ENCODE data around the gene SVIL. TPM values are rescaled to one million over a fixed set of nuclear protein-coding genes. Genes with fewer than 3 reads are reported as not detected.

SVIL gene
- total and polyA plus RNA-seq, 2 of the 13 experiments (the other 11 are each of a cell fraction or from before 2014, with no cell fraction given), result 3.9 to 12.1 TPM

DNA sequence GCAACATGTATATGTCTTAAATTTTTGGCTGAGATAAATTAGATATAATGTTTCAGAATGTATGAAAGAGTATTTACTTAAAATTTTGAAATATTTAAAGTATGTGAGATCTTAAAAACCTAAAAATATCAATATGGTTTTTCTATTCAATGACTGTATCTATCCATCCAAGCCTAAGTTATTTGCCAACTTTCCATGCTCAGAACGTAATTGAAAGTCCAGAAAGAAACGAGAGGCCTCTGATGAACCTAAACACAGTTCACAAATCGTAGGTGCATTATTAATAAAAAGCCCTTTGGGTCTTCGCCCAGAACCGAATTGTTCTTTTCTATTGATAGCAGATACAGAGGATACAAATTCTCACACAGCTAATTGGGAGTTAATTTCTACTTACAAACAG lies 6.5 kb downstream of the SVIL start:
- no peak overlapping the region for H3K4me2 ChIP-seq (ENCODE audit: low read depth, low read length)
- intact Hi-C loops (cut with micrococcal nuclease; ENCODE audit: unreplicated experiment), result no loop called here
- WGBS (ENCODE audit: low lambda C conversion rate), result 89% methylated on average over 5 of the region's 5 CpGs

More for the DNA sequence above, 6.5 kb downstream of the SVIL start:
- CTCF ChIA-PET (ENCODE audit: low intra/inter-chr PET ratio, low total read pairs), result no interaction called here
- no peak overlapping the region for H3K4me3 ChIP-seq (replicated peaks in 1 of 3; ENCODE audit: insufficient read depth in 1 of 3, low read depth in 2 of 3, low read length in 3 of 3)
- H3K4me1 ChIP-seq (ENCODE audit: insufficient read depth, low read length), result peaks cover 39% of the 10 kb centered on the region
- FAIRE-seq, result no peak
- no peaks in the 10 kb centered on the region for H3K79me2 ChIP-seq (ENCODE audit: insufficient read depth, low read length)
- H3K9ac ChIP-seq (ENCODE audit: insufficient read depth, low read depth, low read length), result no peak overlapping the region
- H3K27me3 ChIP-seq (ENCODE audit: control insufficient read depth in 1 of 2, insufficient read depth in 2 of 2, low read length in 2 of 2), result no peaks in the 10 kb centered on the region
- no peak for ATAC-seq
- H2AFZ ChIP-seq (ENCODE audit: low read length), result no peak overlapping the region
- no peaks in the 10 kb centered on the region; the same call in 1 of the 2 replicates for H4K20me1 ChIP-seq (ENCODE audit: insufficient read depth, low read length)
- TF ChIP-seq SIX1 (CRISPR knock-in tag; IDR thresholded peaks at IDR 0.05; ENCODE audit: borderline replicate concordance) (no peak), SIN3B (IDR thresholded peaks at IDR 0.05; ENCODE audit: low read length) (no peak), MYNN (CRISPR knock-in tag; IDR thresholded peaks at IDR 0.05; ENCODE audit: low read depth) (no peak), TOE1 (CRISPR knock-in tag; IDR thresholded peaks at IDR 0.05) (no peak), ZNF761 (CRISPR knock-in tag; conservative IDR thresholded peaks at IDR 0.05) (no peak), ZFY (CRISPR knock-in tag; IDR thresholded peaks at IDR 0.05) (no peak), KLF9 (CRISPR knock-in tag; IDR thresholded peaks at IDR 0.05; ENCODE audit: low read depth) (no peak), ZNF468 (CRISPR knock-in tag; IDR thresholded peaks at IDR 0.05) (no peak), PHF20 (CRISPR knock-in tag; IDR thresholded peaks at IDR 0.05) (no peak), KLF16 (CRISPR knock-in tag; IDR thresholded peaks at IDR 0.05) (no peak), RCOR2 (CRISPR knock-in tag; IDR thresholded peaks at IDR 0.05) (no peak)
- TF ChIP-seq, protein P1, sequence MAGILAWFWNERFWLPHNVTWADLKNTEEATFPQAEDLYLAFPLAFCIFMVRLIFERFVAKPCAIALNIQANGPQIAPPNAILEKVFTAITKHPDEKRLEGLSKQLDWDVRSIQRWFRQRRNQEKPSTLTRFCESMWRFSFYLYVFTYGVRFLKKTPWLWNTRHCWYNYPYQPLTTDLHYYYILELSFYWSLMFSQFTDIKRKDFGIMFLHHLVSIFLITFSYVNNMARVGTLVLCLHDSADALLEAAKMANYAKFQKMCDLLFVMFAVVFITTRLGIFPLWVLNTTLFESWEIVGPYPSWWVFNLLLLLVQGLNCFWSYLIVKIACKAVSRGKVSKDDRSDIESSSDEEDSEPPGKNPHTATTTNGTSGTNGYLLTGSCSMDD (CRISPR knock-in tag; IDR thresholded peaks at IDR 0.05), result no peak
- TF ChIP-seq, protein P2, sequence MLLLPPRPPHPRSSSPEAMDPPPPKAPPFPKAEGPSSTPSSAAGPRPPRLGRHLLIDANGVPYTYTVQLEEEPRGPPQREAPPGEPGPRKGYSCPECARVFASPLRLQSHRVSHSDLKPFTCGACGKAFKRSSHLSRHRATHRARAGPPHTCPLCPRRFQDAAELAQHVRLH (CRISPR knock-in tag; IDR thresholded peaks at IDR 0.05; ENCODE audit: borderline replicate concordance, low read depth), result no peak
- TF ChIP-seq, protein P3, sequence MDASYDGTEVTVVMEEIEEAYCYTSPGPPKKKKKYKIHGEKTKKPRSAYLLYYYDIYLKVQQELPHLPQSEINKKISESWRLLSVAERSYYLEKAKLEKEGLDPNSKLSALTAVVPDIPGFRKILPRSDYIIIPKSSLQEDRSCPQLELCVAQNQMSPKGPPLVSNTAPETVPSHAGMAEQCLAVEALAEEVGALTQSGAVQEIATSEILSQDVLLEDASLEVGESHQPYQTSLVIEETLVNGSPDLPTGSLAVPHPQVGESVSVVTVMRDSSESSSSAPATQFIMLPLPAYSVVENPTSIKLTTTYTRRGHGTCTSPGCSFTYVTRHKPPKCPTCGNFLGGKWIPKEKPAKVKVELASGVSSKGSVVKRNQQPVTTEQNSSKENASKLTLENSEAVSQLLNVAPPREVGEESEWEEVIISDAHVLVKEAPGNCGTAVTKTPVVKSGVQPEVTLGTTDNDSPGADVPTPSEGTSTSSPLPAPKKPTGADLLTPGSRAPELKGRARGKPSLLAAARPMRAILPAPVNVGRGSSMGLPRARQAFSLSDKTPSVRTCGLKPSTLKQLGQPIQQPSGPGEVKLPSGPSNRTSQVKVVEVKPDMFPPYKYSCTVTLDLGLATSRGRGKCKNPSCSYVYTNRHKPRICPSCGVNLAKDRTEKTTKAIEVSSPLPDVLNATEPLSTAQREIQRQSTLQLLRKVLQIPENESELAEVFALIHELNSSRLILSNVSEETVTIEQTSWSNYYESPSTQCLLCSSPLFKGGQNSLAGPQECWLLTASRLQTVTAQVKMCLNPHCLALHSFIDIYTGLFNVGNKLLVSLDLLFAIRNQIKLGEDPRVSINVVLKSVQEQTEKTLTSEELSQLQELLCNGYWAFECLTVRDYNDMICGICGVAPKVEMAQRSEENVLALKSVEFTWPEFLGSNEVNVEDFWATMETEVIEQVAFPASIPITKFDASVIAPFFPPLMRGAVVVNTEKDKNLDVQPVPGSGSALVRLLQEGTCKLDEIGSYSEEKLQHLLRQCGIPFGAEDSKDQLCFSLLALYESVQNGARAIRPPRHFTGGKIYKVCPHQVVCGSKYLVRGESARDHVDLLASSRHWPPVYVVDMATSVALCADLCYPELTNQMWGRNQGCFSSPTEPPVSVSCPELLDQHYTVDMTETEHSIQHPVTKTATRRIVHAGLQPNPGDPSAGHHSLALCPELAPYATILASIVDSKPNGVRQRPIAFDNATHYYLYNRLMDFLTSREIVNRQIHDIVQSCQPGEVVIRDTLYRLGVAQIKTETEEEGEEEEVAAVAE (CRISPR knock-in tag; IDR thresholded peaks at IDR 0.05; ENCODE audit: borderline replicate concordance), result no peak
- TF ChIP-seq, protein P4, sequence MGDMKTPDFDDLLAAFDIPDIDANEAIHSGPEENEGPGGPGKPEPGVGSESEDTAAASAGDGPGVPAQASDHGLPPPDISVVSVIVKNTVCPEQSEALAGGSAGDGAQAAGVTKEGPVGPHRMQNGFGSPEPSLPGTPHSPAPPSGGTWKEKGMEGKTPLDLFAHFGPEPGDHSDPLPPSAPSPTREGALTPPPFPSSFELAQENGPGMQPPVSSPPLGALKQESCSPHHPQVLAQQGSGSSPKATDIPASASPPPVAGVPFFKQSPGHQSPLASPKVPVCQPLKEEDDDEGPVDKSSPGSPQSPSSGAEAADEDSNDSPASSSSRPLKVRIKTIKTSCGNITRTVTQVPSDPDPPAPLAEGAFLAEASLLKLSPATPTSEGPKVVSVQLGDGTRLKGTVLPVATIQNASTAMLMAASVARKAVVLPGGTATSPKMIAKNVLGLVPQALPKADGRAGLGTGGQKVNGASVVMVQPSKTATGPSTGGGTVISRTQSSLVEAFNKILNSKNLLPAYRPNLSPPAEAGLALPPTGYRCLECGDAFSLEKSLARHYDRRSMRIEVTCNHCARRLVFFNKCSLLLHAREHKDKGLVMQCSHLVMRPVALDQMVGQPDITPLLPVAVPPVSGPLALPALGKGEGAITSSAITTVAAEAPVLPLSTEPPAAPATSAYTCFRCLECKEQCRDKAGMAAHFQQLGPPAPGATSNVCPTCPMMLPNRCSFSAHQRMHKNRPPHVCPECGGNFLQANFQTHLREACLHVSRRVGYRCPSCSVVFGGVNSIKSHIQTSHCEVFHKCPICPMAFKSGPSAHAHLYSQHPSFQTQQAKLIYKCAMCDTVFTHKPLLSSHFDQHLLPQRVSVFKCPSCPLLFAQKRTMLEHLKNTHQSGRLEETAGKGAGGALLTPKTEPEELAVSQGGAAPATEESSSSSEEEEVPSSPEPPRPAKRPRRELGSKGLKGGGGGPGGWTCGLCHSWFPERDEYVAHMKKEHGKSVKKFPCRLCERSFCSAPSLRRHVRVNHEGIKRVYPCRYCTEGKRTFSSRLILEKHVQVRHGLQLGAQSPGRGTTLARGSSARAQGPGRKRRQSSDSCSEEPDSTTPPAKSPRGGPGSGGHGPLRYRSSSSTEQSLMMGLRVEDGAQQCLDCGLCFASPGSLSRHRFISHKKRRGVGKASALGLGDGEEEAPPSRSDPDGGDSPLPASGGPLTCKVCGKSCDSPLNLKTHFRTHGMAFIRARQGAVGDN (CRISPR knock-in tag; IDR thresholded peaks at IDR 0.05), result no peak
- H3K9me3 ChIP-seq (ENCODE audit: low read length), result no peaks in the 10 kb centered on the region
- BruUV-seq (replicated peaks), result no TSS peak
- in situ Hi-C loops (cut with HindIII; ENCODE audit: extremely low pct_ligation_motif_present, low pct_unique_long_range_greater_than_20kb), result no loop called here
- no peak overlapping the region for H3K27ac ChIP-seq (ENCODE audit: extremely low read length, insufficient read depth, low read length)
- POLR2A ChIA-PET, result interaction anchor here (2.0 kb wide), 1 partner anchor 10 kb away, joined by 11 read pairs; no protein-coding TSS in a partner anchor
- no peaks in the 10 kb centered on the region for H3K36me3 ChIP-seq (replicated peaks in 1 of 2; ENCODE audit: control insufficient read depth in 1 of 2, insufficient read depth in 2 of 2, low read length in 2 of 2)
- DNase-seq (ENCODE audit: low spot score), result no peak
